HAP-1 (cell line): ENCODE data around the gene STK32B.

Experiments
- DNase-seq, 2 experiments: peaks; one replicate each; pipeline ENCODE4 v3.0.0-alpha.2; 2016 to 2020; ENCODE audit warnings: low spot score in 2 of 2
- H3K27me3 ChIP-seq: fragments of 250-450 bp; sonication (Bioruptor Pico); 2 replicates; pipeline ENCODE4 v1.5.1; 2020; ENCODE audit warnings: low read depth, mild to moderate bottlenecking, moderate library complexity
- H3K36me3 ChIP-seq: fragments of 250-450 bp; sonication (Bioruptor Pico); replicated peaks from 2 replicates; pipeline ENCODE4 v1.5.1; 2020; ENCODE audit warnings: mild to moderate bottlenecking
- H3K4me1 ChIP-seq: fragments of 250-450 bp; sonication (Bioruptor Pico); 2 replicates; pipeline ENCODE4 v1.5.1; 2020; ENCODE audit warnings: mild to moderate bottlenecking
- H3K4me3 ChIP-seq: fragments of 250-450 bp; sonication (Bioruptor Pico); 2 replicates; pipeline ENCODE4 v1.5.1; 2020; ENCODE audit warnings: mild to moderate bottlenecking, moderate library complexity
- H3K9me3 ChIP-seq: fragments of 250-450 bp; sonication (Bioruptor Pico); 2 replicates; pipeline ENCODE4 v1.5.1; 2020; ENCODE audit warnings: mild to moderate bottlenecking, moderate library complexity
- in situ Hi-C: fragments of 300-500 bp; cut with MboI; formaldehyde crosslinking; loops from 3 replicates; pipeline ENCODE4 v1.14.3; 2020; ENCODE audit warnings: low sequenced_read_pairs, inconsistent platforms, mixed read lengths

The STK32B gene

DNA sequence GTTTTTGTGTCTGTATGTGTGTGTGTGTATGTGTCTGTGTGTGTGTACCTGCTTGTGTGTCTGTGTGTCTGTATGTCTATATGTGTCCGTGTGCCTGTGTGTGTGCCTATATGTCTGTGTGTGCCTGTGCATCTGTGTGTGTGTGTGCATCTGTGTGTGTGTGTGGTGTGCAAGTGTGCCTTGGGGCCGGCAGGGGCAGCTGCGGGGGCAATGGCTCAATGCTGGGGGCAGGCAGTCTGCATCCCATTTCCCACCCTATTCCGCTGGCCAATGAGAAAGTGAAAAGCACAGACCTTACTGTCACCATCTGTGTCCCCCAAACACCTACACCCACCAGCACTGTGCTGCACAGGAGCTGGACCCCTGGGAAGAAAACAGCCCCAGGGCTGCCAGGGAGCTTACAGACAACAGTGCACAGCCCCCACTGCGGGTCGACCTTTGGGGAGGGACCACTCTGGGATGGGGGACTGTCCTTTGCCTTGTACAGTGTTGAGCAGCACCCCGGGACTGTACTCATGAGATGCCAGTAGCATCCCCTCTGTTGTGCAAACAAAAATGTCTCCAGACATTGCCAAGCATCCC is 411.1 kb downstream of the STK32B start:
- Histone ChIP-seq H3K27me3 (no peaks in the 10 kb centered on the region), H3K4me1 (no peaks in the 10 kb centered on the region), H3K9me3 (no peaks in the 10 kb centered on the region), H3K36me3 (no peaks in the 10 kb centered on the region), H3K4me3 (no peak overlapping the region)
- in situ Hi-C loops, result no loop called here
- DNase-seq, result no peak

- in situ Hi-C loops, result no loop called here
- no peaks in the 10 kb centered on the region for H3K9me3 ChIP-seq
- DNase-seq, result no peak
Measured at GRCh38 chr4:5462896-5463295, 411.6 kb downstream of the STK32B start.

GRCh38 chr4:5463361-5463760 is 412.1 kb downstream of the STK32B start:
- Histone ChIP-seq H3K4me3 (no peak overlapping the region), H3K9me3 (no peaks in the 10 kb centered on the region), H3K36me3 (no peaks in the 10 kb centered on the region), H3K4me1 (no peaks in the 10 kb centered on the region), H3K27me3 (no peaks in the 10 kb centered on the region)
- no peak for DNase-seq
- in situ Hi-C loops, result no loop called here

More at GRCh38 chr4:5462896-5463295, 411.6 kb downstream of the STK32B start:
- H3K27me3 ChIP-seq, result no peaks in the 10 kb centered on the region
- no peaks in the 10 kb centered on the region for H3K36me3 ChIP-seq
- no peaks in the 10 kb centered on the region for H3K4me1 ChIP-seq
- H3K4me3 ChIP-seq, result no peak overlapping the region

GRCh38 chr4:5463936-5464650 is 412.8 kb downstream of the STK32B start:
- H3K27me3 ChIP-seq, result no peaks in the 10 kb centered on the region
- H3K4me1 ChIP-seq, result no peaks in the 10 kb centered on the region
- H3K4me3 ChIP-seq, result no peak overlapping the region
- in situ Hi-C loops, result no loop called here
- H3K9me3 ChIP-seq, result no peaks in the 10 kb centered on the region
- H3K36me3 ChIP-seq, result no peaks in the 10 kb centered on the region
- no peak for DNase-seq

DNA sequence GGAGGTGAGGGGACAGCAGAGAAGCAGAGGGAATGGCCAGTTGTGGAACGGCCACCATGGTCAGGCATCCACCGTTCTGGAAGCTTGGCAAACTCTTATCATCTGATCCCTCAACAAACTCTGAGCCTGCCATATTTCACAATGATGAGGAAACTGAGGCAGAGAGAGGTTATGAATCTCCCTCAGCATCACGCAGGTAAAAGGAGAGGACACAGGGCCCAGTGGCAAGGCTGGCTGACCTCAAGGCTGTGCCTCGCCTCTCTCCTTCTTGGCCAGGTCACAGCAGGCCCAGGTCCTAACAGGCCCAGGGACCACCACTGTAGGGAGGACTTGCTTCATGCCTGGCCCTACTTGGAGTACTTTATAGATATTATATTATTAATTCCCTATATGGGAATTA is 414.2 kb downstream of the STK32B start:
- no peaks in the 10 kb centered on the region for H3K36me3 ChIP-seq
- in situ Hi-C loops, result no loop called here
- no peaks in the 10 kb centered on the region for H3K4me1 ChIP-seq
- H3K4me3 ChIP-seq, result no peak overlapping the region
- no peaks in the 10 kb centered on the region for H3K9me3 ChIP-seq
- H3K27me3 ChIP-seq, result no peaks in the 10 kb centered on the region
- DNase-seq, result no peak

DNA sequence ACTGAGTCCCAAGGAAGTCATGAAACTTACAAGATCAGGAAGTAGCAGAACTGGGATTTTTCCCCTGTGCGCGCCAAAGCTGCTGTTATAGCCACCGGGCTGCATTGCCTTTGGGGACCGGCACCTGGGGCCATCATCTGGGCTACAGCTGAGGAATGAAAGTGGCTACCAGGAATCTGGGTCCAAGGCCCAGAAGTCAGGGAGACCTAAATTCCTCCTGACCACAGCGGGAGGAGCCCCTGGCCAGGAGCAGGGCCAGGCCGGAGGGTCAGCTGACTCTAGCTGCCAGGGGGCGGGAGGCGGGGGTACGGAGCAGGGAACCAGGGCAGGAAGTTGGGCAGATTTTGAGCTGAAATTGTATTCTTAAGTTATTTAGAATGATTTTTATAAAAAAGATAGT is 414.7 kb downstream of the STK32B start:
- Histone ChIP-seq H3K4me3 (no peak overlapping the region), H3K27me3 (no peaks in the 10 kb centered on the region), H3K9me3 (no peaks in the 10 kb centered on the region), H3K4me1 (no peaks in the 10 kb centered on the region), H3K36me3 (no peaks in the 10 kb centered on the region)
- no peak for DNase-seq
- in situ Hi-C loops, result no loop called here

GRCh38 chr4:5467111-5467510 is 415.8 kb downstream of the STK32B start:
- DNase-seq, result no peak
- Histone ChIP-seq H3K9me3 (no peaks in the 10 kb centered on the region), H3K27me3 (no peaks in the 10 kb centered on the region), H3K4me3 (no peak overlapping the region), H3K36me3 (no peaks in the 10 kb centered on the region), H3K4me1 (no peaks in the 10 kb centered on the region)
- in situ Hi-C loops, result no loop called here

GRCh38 chr4:5469151-5469775 is 418.0 kb downstream of the STK32B start:
- Histone ChIP-seq H3K9me3 (no peaks in the 10 kb centered on the region), H3K4me1 (no peaks in the 10 kb centered on the region)

DNA sequence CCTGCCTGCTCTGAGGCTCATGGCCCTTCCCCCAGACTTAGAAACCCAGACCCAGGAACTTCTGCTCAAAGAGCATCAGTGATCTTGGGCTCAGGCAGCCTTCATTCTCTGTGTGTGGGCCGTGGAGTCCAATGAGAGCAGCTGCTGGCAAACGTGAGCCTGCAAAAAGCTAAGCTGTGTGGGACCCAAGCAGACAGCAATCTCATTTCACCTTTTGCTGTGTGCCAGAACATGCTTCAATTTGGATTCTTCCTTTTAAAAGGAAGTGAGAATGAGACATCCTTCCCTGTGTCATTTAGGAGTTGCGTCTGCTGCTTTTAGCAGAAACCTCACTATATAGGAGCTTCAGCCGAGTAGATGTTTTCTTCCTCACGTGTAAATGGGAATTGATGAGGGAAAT is 418.6 kb downstream of the STK32B start:
- DNase-seq, result no peak
- H3K9me3 ChIP-seq, result no peaks in the 10 kb centered on the region
- in situ Hi-C loops, result no loop called here

More at GRCh38 chr4:5469151-5469775, 418.0 kb downstream of the STK32B start:
- H3K27me3 ChIP-seq, result no peaks in the 10 kb centered on the region
- in situ Hi-C loops, result no loop called here
- H3K36me3 ChIP-seq, result no peaks in the 10 kb centered on the region
- DNase-seq, result no peak
- H3K4me3 ChIP-seq, result no peak overlapping the region

DNA sequence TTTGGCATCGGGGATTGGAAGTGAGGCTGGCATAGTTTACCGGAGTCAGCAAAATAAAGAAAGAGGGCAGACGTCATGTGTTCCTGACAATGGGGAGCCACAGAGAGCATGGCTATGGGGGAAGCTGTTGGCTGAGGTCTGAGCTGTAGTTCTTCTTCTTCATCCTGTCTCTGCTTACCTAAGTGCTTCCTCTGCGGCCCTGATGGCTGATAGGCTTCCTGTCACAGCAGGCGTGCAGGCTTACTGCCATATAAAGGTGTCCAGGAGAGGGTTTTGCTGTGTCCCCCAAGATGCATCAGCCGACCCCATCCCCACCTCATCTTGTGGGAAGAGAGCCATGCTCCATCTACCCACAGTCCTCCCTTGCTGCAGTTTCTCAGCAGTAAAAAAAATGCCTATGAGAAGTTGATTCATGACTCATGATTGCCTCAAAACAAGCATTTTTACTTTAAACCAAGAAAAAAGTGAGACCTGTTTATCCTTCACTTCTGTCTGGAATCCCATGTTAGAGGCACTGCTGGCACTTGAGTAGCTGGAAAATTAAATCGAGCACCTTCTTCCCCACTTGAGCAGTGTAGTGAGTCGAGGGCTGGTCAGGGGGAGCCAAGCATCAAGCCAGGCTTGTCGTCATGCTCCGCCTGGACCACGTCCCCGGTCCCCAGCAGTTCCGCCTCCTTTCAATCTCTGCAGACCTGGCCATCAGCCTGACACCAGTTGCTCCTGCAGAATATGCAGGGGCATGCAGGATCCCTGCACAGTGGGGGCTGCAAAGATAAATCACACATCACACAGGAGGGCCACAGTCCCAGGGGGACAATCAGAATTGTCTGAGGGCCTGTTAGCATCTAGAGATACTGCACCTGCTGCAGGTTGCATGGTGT is 419.3 kb downstream of the STK32B start:
- in situ Hi-C loops, result no loop called here
- Histone ChIP-seq H3K27me3 (no peaks in the 10 kb centered on the region), H3K9me3 (no peaks in the 10 kb centered on the region), H3K36me3 (no peaks in the 10 kb centered on the region), H3K4me3 (no peak overlapping the region), H3K4me1 (no peaks in the 10 kb centered on the region)
- DNase-seq, result no peak

More for the DNA sequence above, 418.6 kb downstream of the STK32B start:
- Histone ChIP-seq H3K4me3 (no peak overlapping the region), H3K4me1 (no peaks in the 10 kb centered on the region), H3K27me3 (no peaks in the 10 kb centered on the region), H3K36me3 (no peaks in the 10 kb centered on the region)

GRCh38 chr4:5471206-5471605 is 419.9 kb downstream of the STK32B start:
- in situ Hi-C loops, result no loop called here
- DNase-seq, result no peak
- H3K27me3 ChIP-seq, result no peaks in the 10 kb centered on the region
- H3K9me3 ChIP-seq, result no peaks in the 10 kb centered on the region
- H3K4me1 ChIP-seq, result no peaks in the 10 kb centered on the region
- no peaks in the 10 kb centered on the region for H3K36me3 ChIP-seq
- H3K4me3 ChIP-seq, result no peak overlapping the region

- in situ Hi-C loops, result no loop called here
- H3K27me3 ChIP-seq, result no peaks in the 10 kb centered on the region
- no peaks in the 10 kb centered on the region for H3K4me1 ChIP-seq
- no peaks in the 10 kb centered on the region for H3K36me3 ChIP-seq
- H3K4me3 ChIP-seq, result no peak overlapping the region
- H3K9me3 ChIP-seq, result no peaks in the 10 kb centered on the region
- no peak for DNase-seq
Measured at GRCh38 chr4:5471691-5472090, 420.4 kb downstream of the STK32B start.

DNA sequence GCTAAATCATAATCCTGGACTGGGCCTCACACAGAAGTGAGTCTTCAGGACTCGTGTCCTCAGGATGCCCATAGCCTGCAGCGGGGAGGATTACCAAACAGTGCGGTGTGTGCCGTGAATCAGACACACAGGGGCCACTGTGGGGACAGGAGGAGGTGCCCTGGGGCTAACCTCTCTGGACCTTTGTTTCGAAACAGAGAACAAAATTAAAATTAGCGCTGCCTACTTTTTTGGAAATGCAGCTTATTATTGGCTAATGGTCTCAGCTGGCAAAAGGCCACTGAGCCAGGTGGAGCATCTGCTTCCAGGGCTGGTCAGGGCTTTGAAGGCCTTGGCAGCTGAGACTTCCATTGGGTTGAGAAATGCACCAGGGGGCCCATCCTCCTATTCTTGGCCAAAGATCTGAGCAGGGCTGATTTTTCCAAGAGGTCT is 420.9 kb downstream of the STK32B start:
- in situ Hi-C loops, result no loop called here
- DNase-seq, result no peak
- Histone ChIP-seq H3K27me3 (no peaks in the 10 kb centered on the region), H3K4me3 (no peak overlapping the region), H3K4me1 (no peaks in the 10 kb centered on the region), H3K36me3 (no peaks in the 10 kb centered on the region), H3K9me3 (no peaks in the 10 kb centered on the region)

DNA sequence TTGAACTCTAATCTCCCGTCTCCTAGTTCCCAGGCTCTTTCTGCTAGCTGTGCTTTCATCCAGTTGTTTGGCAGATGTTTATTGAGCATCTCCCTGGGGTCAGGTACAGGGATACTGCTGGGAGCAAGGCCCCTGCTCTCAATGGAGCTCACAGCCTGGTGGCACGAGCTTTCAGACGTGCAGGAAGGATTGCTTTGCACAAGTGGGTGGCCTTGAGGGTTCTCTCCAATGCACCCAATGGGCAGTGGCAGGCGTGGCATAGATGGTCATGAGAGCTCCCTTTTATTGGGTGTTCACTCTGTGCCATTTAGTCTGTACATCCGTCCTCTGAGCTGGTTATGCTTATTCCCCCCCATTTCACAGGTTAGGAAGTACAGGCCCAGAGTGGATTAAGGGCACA is 421.8 kb downstream of the STK32B start:
- Histone ChIP-seq H3K27me3 (no peaks in the 10 kb centered on the region), H3K4me3 (no peak overlapping the region), H3K9me3 (no peaks in the 10 kb centered on the region), H3K36me3 (no peaks in the 10 kb centered on the region), H3K4me1 (no peaks in the 10 kb centered on the region)
- no peak for DNase-seq
- in situ Hi-C loops, result no loop called here
